ENCODE measurements around the gene B3GNT7.
"Not testable (repeated sequence)": the region's sequence is repeated elsewhere in the genome, so short reads cannot be mapped to it uniquely, and the experiment has no call there.

Gene B3GNT7

DNA sequence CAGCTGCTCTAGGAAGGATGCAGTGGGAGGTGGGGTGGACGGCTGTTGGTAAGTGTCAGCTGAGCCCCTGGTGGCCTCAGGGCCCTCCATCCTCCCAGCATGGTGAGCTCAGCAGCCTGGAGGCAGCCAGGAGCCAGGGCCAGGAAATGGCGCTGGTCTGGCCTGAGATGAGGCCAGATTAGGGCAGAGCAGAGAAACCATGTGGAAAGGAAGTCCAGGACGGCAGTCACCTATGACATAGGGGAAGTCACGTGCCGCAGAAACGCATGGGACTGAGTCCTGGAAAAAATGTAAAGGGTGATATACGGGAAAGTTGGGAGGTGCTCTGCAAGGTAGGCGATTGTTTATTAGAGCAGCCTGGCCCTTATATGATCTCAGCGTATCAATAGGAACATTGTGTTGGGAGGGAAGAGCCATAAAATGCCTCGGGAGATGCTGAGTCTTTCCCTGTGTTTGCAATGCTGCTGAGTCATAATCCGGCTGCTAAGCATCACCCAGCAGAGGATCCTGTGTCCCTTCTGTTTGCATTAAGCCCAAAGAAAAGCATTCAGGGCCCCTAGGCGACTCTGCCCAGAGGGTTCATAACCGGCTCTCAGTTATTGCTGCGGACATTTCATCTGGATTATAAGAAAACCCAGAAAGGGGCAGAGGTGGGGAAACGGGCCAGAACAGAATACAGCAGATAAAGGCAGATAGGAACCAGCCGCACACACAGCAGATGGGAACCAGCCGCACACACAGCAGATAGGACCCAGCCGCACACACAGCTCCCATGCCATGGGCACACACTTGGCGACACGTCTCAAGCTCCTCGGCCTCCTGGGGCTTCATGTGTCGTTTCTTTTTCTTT lies 30.3 kb upstream of the B3GNT7 start:
- in situ Hi-C loops (cut with MboI; ENCODE audit: low sequenced_read_pairs): no loop called here

DNA sequence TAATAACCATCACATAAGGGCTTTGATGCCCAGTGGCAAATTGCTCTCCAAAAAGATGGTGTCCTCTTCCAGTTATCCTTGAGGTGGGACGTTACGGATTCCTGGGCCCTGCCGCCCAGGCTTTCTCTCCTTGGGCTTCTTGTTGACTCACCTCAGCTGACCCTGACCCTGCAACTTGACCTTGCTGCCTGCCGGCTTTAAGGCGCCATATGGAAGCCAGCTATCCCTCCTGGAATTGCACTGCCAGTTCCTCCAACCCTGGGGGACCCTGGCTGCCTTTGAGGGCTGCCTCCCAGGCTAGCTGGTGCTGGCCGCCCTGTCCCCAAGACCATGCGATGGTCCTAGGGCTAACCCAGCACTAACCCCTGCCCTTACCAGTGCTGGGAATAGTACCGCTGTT lies 28.3 kb upstream of the B3GNT7 start:
- in situ Hi-C loops (cut with MboI; ENCODE audit: low sequenced_read_pairs): no loop called here

DNA sequence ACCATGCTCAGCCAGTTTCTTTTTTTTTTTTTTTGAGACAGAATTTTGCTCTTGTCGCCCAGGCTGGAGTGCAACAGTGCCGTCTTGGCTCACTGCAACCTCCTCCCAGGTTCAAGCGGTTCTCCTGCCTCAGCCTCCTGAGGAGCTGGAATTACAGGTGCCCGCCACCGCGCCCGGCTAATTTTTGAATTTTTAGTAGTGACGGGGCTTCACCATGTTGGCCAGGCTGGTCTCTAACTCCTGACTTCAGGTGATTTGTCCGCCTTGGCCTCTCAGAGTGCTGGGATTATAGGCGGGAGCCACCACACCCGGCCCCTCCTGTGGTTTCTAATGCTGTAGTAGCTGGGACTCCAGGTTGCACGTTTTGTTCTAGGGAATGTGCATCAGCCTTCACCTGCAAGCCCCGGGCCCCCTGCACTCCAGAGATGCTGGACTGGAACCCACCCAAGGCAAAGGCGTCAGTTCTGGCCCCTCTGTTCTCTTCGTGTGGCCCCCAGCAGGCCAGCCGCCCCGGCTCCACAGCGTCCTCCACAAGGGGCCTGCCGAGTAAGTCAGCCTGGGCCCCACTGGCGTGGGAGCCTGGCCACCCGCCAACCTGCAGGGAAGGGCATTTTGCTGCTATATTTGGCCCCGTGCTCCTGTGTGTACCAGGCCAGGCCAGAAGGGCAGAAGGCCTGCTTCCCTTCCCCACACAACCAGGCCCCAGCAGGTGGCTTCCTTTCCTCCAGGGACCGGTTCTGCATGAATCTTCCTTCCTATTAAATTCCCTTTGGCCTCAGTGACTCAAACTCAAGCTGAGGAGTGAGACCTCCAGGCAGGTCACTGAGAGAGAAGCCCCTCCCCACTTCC lies 25.7 kb upstream of the B3GNT7 start:
- in situ Hi-C loops (cut with MboI; ENCODE audit: low sequenced_read_pairs): no loop called here

- in situ Hi-C loops (cut with MboI; ENCODE audit: low sequenced_read_pairs): no loop called here
These were observed 25.1 kb upstream of the B3GNT7 start for GRCh38 chr2:231370429-231370748.

DNA sequence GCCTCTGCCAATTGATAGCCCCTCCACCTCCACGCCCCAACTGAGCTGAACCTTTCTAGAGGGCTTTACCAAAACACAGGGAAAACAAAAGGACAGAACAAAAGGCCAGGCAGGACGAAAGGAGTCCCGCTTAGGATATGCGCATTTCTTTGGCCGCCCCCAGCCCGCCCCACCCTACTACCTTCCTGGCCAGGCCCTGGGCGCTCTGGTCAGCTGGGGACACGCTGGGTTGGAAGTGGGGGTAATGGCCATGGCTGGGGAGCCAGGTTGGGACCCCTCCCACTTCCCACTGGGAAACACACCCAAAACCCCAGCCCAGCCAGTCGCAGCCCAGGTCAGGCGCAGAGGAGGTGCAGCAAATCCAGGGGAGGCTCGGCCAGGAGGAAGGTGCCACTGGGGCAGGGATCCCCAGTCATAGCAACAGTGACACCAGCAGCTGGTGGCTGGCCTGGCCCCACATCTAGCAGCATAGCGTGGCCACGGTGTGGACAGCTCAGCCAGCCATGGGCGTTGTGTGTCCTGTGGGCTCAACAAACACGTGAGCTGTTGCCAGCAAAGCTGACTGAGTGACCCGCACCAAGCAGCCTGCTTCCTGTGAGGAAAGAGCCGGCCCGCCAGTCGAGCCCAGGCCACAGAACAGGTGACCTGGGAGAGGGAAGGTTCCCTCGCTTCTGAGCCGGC lies 24.6 kb upstream of the B3GNT7 start:
- in situ Hi-C loops (cut with MboI; ENCODE audit: low sequenced_read_pairs): no loop called here

DNA sequence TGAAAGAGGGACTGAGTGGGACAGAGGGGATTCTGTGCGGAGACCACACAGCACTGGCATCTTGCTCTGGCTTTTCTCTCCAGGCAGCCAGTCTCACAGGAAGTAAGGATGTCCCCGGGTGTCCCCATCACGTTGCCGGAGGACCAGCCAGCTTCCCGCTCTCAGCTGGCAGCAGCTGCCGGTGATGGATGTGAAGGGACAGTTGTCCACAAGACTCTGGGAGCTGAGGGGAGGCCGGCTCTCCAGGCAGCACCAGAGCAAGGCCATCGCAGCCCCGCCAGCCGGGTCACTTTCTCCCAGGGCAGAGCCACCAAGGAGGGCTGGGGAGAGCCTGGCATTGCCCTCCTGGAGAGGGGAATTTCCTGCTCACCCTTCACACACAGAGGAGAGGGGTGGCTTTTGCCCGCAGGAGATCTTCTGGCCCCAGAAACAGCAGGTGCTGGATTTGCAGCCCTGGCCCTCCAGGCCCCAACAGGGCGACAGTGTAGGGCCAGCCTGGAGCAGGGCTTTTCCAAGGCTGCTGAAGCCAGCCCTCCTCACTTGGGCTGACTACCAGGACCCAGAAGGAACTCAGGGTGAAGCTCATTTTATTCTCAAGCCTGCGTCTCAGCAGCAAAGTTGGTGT lies 24.0 kb upstream of the B3GNT7 start:
- in situ Hi-C loops (cut with MboI; ENCODE audit: low sequenced_read_pairs): no loop called here

- in situ Hi-C loops (cut with MboI; ENCODE audit: low sequenced_read_pairs): no loop called here
These were observed 23.2 kb upstream of the B3GNT7 start for GRCh38 chr2:231372326-231372725.

- in situ Hi-C loops (cut with MboI; ENCODE audit: low sequenced_read_pairs): no loop called here
These were observed 22.3 kb upstream of the B3GNT7 start for GRCh38 chr2:231373184-231373583.

- in situ Hi-C loops (cut with MboI; ENCODE audit: low sequenced_read_pairs): no loop called here
These were observed 21.6 kb upstream of the B3GNT7 start for GRCh38 chr2:231373786-231374349.

DNA sequence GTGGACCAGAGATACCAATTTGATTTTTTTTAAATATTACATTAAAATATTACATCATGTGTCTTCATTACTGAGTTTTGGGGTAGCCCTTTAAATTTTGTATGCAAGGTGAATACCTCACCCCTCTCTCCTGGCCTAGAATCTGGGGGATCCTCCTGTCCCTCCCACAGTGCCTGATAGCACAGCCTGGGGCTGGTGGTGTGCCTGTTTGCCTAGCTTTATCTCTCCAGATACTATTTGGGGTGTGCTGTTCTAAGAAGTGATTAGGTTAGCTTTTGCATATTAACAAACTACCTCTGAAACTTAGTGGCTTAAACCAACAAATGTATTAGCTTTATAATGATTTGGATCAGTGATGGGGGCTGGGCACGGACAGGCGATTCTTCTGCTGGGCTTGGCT lies 20.7 kb upstream of the B3GNT7 start:
- in situ Hi-C loops (cut with MboI; ENCODE audit: low sequenced_read_pairs): no loop called here

DNA sequence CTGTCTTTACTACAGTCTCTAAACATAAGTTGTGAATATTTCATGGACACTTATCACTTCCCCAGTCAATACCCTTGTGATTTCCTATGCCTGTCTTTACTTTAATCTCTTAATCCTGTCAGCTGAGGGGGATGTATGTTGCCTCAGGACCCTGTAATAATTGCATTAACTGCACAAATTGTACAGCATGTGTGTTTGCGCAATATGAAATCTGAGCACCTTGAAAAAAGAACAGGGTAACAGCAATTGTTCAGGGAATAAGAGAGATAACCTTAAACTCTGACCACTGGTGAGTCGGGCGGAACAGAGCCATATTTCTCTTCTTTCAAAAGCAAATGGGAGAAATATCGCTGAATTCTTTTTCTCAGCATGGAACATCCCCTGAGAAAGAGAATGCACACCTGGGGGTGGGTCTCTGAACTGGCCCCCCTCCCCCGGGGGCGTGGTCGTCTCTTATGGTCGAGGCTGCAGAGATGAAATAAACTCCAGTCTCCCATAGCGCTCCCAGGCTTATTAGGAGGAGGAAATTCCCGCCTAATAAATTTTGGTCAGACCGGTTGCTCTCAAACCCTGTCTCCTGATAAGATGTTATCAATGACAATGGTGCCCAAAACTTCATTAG lies 19.4 kb upstream of the B3GNT7 start:
- in situ Hi-C loops (cut with MboI; ENCODE audit: low sequenced_read_pairs): not testable (repeated sequence)

DNA sequence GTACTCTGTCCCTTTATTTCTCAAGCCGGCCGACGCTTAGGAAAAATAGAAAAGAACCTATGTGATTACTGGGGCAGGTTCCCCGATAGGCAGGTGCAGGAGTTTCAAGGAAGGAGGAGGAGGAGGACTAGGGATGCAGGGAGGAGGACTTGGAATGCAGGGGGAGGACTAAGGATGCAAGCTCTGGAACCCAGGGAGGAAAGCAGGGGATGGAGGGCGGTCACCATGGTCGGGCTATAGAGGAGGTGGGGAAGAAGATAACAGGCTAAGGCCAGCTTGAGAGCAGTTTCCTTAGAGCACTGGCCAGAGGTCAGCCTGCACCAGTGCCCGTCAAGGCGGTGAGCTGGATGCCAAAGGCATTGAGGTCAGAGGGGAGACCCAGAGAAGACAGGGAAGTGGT lies 18.7 kb upstream of the B3GNT7 start:
- in situ Hi-C loops (cut with MboI; ENCODE audit: low sequenced_read_pairs): no loop called here

DNA sequence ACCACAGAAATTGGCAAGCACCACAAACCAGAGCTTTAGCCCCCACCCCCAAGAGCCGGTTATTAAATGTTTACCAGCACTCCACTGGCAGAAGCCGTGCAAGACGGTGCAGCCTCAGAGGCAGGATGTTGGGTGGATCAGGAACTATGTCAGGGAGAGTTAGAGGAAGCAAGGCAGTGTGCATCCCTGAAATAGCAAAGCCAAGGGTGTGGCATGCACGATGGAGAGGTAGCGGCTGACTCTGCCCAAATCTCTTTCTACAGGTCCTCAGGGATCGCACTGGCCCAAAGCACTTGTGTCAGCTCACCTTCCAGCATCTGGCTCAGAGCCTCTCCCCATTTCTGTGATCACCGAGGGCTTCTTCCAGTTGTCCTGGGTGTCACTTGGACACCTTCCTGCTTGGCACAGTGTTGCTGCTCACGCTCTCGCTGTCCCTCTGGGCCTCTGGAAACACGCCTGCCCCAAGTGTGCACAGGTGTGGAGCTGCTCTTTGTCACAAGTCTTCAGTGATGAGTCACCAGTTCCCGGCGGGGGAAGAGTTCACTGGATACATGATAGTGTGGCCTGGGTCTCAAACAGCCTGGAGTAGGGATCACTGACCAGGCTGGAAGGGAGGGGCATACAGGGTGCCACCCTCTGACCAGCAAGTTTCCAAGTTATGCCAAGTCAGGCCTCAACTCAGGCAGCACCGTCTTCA lies 17.3 kb upstream of the B3GNT7 start:
- in situ Hi-C loops (cut with MboI; ENCODE audit: low sequenced_read_pairs): no loop called here

DNA sequence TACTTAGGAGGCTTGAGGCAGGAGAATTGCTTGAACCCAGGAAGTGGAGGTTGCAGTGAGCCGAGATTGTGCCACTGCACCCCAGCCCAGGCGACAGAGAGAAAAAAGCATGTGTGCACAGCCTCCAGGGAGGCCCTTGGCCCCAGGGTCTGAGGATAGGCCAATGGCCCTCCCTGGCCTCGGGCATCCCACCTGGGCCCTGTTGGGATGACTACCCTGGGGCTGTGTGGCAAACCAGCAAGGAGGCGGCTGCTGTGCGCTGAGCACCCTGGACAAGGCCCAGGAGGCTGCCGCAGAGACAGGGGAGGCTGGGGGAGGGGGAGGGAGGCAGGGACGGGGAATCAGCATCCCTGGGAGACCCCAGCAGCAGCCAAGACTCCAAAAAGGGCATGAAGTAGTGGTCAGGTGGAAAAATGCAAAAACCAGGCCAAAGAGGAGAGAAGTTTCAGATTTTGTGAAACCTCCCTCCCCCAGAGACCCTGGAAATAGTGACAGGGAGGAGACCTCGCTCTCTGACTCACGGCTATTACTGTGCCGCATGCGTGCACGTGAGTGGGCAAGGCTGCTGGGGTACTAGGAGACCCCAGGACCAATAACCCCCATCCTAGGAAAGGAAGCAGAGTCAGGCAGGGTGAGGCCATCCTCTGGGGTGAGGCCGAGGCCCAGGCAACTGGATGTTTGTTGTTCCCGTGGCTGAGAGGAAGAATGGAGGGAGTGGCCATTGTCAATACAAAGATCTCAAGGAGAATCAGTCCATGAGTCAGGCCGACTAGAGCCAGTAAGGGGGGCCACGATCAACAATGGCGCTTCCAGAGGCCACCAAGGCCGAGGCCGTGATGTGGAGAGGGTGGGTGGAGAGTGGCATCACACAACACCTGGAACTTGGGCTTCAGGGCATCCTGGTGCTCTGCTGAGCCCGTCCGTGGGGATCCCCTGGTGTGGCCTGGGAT lies 16.0 kb upstream of the B3GNT7 start:
- in situ Hi-C loops (cut with MboI; ENCODE audit: low sequenced_read_pairs): no loop called here

DNA sequence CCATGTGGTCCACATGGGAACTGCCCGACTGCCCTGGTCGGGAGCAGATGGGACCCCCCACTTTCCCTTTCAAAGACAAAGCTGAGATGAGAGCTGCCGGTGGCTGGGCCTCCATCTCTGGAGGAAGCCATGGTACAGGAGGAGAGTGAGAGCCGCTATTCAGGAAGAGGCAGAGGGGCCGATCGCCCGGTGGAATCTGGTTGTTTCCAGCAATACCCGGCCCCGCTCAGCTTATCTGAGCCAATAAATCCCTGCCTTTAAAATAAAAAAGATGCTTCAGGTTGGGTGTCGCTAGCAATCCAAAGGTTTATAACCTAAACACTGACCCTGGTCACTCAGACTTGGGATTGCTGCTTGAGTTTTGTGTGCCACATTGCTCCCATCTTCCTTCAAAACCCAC lies 15.2 kb upstream of the B3GNT7 start:
- in situ Hi-C loops (cut with MboI; ENCODE audit: low sequenced_read_pairs): no loop called here

DNA sequence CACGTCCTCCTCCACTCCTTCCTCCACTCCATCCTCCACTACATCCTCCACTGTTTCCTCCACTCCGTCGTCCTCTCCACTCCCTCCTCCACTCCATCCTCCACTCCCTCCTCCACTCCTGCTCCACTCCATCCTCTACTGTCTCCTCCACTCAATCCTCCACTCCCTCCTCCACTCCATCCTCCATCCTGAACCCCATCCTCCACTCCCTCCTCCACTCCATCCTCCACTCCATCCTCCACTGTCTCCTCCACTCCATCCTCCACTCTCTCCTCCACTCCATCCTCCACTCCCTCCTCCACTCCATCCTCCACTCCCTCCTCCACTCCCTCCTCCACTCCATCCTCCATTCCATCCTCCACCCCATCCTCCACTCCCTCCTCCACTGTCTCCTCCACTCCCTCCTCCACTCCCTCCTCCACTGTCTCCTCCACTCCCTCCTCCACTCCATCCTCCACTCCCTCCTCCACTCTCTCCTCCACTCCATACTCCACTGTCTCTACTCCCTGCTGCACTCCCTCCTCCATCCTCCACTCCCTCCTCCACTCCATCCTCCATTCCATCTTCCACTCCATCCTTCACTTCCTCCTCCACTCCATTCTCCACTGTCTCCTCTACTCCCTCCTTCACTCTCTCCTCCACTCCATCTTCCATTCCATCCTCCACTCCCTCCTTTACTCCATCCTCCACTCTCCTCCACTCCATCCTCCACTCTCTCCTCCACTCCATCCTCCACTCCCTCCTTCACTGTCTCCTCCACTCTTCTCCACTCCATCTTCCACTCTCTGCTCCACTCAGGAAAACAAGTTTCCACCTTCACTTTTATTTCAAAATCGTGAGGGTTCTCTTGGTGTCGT lies 14.3 kb upstream of the B3GNT7 start:
- in situ Hi-C loops (cut with MboI; ENCODE audit: low sequenced_read_pairs): no loop called here

DNA sequence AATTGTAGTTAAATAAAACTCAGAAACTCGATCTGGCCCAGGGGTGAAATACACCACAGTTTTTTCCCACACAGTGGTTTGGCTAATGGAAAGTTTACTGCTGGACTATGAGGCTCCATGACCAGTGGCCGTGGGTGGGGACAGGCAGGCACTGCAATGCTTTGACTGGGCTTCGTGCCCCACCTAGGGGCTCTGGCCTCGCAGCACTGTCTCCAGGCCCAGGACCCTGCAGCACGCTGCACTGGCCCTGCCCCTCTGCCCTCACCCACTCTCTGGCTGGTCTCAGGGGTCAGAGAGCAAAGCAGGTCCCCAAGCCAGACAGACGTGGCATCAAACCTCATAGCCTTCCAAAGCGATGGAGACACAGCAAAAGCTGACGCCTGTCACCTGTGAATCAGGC lies 13.4 kb upstream of the B3GNT7 start:
- in situ Hi-C loops (cut with MboI; ENCODE audit: low sequenced_read_pairs): no loop called here
